HepG2 (cell line): ENCODE data around the gene COL25A1.

ENCODE experiments used
- CBX1 ChIP-seq: IDR thresholded peaks from one replicate; pipeline ENCODE4 v1.6.1; 2016; ENCODE audit warnings: antibody characterized with exemption, low read depth
- ELF1 ChIP-seq: sonication (generic); formaldehyde crosslinking; IDR thresholded peaks from 2 replicates; pipeline ENCODE4 v1.4.0; 2020; ENCODE audit warnings: missing genetic modification reagents
- KDM1A ChIP-seq: IDR thresholded peaks from 2 replicates; pipeline ENCODE4 v1.6.1; 2016; ENCODE audit warnings: missing compliant biosample characterization
- MEIS2 ChIP-seq: sonication (generic); formaldehyde crosslinking; IDR thresholded peaks from 2 replicates; pipeline ENCODE4 v1.9.0; 2021; ENCODE audit warnings: mild to moderate bottlenecking, missing genetic modification reagents
- ZNF274 ChIP-seq: sonication (generic); formaldehyde crosslinking; IDR thresholded peaks from 2 replicates; pipeline ENCODE4 v1.5.1; 2020; ENCODE audit warnings: mild to moderate bottlenecking, missing genetic modification reagents
- ZNF331 ChIP-seq: sonication (generic); formaldehyde crosslinking; IDR thresholded peaks from 2 replicates; pipeline ENCODE4 v1.4.0; 2020; ENCODE audit warnings: missing genetic modification reagents
- ZNF432 ChIP-seq: sonication (generic); formaldehyde crosslinking; IDR thresholded peaks from 2 replicates; pipeline ENCODE4 v1.5.0; 2020; ENCODE audit warnings: missing genetic modification reagents, mild to moderate bottlenecking, borderline replicate concordance
- ZNF468 ChIP-seq: sonication (generic); formaldehyde crosslinking; IDR thresholded peaks from 2 replicates; pipeline ENCODE4 v1.8.0; 2022; ENCODE audit warnings: mild to moderate bottlenecking, moderate library complexity, missing genetic modification reagents
- TF ChIP-seq, protein P1 (sequence below): fragments of 450-650 bp; IDR thresholded peaks from 2 replicates; pipeline ENCODE4 v1.6.1; 2017; ENCODE audit warnings: mild to moderate bottlenecking
- TF ChIP-seq, protein P2 (sequence below): IDR thresholded peaks from 2 replicates; pipeline ENCODE4 v1.6.1; 2016; ENCODE audit warnings: missing genetic modification reagents, missing compliant biosample characterization
- TF ChIP-seq, protein P3 (sequence below): sonication (generic); formaldehyde crosslinking; IDR thresholded peaks from 2 replicates; pipeline ENCODE4 v1.4.0; 2020; ENCODE audit warnings: missing genetic modification reagents

DNA sequence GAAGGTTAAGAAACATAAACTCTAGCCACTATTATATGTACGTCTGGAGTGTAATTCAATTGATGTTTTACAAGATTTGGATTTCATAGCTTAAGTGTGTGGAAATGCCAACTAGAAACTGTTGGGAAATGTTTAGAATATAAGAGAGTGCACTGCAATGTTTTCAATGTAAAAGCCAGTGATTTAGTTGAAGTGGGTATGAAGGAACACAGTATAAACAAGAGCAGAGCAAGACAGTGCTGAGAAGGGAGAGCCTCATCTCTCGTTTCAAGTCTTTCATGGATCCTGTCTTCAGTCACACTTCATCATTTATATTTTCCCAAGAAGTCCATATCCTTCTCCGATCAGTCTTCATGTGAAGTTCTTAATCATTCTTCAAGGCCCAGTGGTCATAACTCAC, 375.7 kb downstream of the COL25A1 start:
- TF ChIP-seq, protein P1, sequence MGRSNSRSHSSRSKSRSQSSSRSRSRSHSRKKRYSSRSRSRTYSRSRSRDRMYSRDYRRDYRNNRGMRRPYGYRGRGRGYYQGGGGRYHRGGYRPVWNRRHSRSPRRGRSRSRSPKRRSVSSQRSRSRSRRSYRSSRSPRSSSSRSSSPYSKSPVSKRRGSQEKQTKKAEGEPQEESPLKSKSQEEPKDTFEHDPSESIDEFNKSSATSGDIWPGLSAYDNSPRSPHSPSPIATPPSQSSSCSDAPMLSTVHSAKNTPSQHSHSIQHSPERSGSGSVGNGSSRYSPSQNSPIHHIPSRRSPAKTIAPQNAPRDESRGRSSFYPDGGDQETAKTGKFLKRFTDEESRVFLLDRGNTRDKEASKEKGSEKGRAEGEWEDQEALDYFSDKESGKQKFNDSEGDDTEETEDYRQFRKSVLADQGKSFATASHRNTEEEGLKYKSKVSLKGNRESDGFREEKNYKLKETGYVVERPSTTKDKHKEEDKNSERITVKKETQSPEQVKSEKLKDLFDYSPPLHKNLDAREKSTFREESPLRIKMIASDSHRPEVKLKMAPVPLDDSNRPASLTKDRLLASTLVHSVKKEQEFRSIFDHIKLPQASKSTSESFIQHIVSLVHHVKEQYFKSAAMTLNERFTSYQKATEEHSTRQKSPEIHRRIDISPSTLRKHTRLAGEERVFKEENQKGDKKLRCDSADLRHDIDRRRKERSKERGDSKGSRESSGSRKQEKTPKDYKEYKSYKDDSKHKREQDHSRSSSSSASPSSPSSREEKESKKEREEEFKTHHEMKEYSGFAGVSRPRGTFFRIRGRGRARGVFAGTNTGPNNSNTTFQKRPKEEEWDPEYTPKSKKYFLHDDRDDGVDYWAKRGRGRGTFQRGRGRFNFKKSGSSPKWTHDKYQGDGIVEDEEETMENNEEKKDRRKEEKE = no peak
- TF ChIP-seq MEIS2 (CRISPR knock-in tag) = no peak
- TF ChIP-seq, protein P2, sequence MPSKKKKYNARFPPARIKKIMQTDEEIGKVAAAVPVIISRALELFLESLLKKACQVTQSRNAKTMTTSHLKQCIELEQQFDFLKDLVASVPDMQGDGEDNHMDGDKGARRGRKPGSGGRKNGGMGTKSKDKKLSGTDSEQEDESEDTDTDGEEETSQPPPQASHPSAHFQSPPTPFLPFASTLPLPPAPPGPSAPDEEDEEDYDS = no peak
- no peak for TF ChIP-seq KDM1A (CRISPR knock-in tag)
- TF ChIP-seq ZNF468 (CRISPR knock-in tag) = no peak
- no peak for TF ChIP-seq ZNF274 (CRISPR knock-in tag)
- no peak for TF ChIP-seq ELF1 (CRISPR knock-in tag)
- no peak for TF ChIP-seq ZNF432
- TF ChIP-seq, protein P3, sequence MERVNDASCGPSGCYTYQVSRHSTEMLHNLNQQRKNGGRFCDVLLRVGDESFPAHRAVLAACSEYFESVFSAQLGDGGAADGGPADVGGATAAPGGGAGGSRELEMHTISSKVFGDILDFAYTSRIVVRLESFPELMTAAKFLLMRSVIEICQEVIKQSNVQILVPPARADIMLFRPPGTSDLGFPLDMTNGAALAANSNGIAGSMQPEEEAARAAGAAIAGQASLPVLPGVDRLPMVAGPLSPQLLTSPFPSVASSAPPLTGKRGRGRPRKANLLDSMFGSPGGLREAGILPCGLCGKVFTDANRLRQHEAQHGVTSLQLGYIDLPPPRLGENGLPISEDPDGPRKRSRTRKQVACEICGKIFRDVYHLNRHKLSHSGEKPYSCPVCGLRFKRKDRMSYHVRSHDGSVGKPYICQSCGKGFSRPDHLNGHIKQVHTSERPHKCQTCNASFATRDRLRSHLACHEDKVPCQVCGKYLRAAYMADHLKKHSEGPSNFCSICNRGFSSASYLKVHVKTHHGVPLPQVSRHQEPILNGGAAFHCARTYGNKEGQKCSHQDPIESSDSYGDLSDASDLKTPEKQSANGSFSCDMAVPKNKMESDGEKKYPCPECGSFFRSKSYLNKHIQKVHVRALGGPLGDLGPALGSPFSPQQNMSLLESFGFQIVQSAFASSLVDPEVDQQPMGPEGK = no peak
- no peak for TF ChIP-seq ZNF331
- TF ChIP-seq CBX1 = no peak
